Hair follicle dermal papilla cell (primary cell): Measurements from ENCODE around the gene PGGHG. TPM values are rescaled to one million over a fixed set of nuclear protein-coding genes. Genes with fewer than 3 reads are reported as not detected.

ENCODE experiments used
- small RNA-seq: library from RNA; depleted of rRNA; stranded (forward); fragments of <200 nt; gene quantifications from one replicate; pipeline ENCODE3, GENCODE V24; 2012
- total RNA-seq: library from RNA; depleted of rRNA; stranded (reverse); fragments of >200 nt; gene quantifications from 2 replicates; pipeline ENCODE4 v1.2.3, GENCODE V29; 2012

The PGGHG gene
- total RNA-seq: 16.9 and 28.1 TPM in 2 replicates

DNA sequence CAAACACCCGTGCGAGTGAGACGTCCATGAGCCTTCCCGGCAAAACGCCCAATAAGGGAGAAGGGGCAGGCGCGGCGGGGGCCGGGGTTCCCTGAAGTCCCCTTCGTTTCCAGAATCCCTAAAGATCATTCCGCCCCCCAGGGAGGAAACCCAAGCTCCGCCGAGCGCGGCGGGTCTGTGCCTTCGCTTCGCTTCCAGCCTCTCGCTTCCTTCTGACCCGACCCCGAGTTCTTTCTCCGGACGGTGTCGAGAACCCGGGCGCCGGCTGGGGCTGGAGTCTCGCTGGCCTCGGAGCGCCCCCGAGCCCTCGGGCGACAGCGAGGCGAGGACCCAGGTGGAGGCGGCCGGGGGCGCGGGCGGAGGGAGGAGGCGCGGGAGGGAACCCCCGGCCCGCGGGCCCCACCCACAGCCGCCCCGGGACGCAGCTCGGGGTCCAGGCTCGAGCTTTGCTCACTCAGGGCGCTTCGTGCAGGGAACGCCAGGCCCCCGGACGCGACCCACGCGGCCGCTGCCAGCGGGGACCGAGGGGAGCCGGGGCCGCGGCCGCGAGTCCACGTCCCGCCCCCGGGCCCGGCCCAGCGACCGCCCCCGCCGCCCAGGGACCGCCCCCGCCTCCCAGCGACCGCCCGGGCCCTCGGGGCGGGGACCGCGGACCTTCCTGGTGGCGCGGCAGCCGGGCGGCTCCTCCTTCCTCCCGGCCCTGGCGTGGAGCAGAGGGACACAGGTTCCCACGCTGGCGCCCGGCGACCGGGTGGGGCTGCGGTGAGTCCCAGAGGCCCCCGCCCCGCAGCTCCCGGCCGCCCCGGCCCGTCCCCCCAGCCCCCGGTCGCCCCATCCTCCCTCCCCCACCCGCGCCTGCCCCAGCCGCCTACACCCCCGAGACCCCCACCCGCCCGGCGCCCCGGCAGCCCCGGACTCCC is at the start of gene PGGHG:
Gene PGGHG, plus strand, starts transcription at position 649 of the 920 bp plus-strand sequence. CDS start 691 bp downstream, outside the sequence.

DNA sequence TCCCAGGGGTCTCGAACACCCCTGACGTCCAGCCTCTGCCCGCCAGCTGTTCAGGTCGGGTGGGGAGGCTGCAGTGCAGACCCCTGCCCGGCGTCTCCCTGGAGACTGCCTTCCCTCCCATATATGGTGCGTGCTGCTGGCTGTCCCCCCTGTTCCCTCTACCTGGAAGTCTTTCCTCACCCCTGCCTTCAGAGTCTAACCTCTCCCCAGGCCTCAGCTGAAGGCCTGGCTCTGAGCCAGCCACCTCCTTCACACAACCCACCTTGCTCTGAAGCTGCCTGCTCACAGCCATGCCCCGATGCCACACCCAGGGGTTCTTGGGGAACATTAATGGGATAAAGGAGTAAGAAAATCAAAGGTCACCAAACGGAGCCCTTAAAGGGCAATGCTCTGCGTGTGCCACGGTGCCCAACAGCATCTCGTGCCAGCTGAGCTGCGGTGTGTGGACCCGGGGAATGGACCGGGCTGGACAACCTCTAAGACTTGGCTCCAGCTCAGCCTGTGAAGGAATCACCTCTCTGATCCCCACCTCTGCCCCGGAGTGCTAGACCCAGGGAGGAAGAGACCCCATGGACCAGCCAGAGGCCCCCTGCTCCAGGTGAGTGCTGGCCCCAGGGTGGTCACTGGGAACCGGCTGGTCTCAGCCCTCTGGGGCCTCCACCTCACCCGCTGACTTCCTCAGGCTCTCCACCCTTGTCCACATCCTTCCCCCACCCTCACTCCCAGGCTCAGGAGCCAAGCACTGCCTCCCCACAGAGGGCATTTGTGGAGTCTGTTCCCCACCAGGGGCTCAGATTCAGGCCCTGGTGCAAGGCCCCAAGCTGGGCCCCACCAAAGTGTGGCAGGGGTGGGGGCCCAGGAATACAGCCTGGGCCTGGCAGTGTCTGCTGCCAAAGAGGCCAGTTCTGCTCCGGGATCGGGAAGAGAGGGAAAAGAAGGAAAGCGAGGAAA is 10.7 kb upstream of the PGGHG start, which contains the start of gene NLRP6:
Gene NLRP6, plus strand, starts transcription at position 407 of the 951 bp plus-strand sequence. Its CDS starts 163 bp downstream, at position 570.

DNA sequence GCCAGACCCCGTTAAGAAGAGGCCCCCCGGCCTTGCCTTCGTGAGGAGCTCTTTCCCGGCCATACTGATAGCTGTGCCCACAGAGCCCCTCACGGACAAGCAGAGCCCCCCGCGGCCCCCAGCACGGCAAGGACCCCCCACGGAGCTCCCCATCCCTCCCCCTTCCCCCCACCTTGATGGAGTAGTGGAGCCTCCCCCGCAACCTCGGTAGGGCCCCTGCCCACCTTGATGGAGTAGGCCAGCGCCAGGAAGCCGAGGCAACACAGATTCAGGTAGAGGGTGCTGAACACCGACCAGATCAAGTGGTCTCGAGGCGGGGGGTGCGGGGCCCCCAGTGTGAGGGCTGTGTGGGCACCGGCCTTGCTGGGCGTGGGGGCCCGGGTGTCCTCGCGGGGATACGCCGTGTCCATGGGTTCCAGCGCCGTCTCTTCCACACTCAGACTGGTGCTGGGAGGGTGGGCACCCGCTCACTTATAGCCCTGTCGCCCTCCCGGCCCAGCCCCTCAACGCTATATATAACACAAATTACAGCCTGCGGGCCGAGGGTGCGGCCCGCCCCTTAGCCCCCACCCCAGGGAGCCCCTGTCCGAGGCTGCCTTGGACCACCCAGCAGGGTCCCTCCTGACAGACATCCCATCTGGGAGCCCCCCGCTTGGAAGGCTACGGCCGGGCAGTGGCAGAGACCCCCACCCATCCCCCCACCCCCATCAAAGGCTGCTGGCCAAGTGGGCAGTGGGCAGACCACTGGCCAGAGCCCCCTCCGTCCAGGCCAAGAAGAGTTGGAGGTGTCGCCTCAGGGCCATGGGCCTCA is 10.4 kb downstream of the PGGHG start, which contains the start of gene IFITM5:
Gene IFITM5, minus strand, starts transcription at position 446 of the 811 bp plus-strand sequence. Its CDS starts 36 bp downstream, at position 410.

DNA sequence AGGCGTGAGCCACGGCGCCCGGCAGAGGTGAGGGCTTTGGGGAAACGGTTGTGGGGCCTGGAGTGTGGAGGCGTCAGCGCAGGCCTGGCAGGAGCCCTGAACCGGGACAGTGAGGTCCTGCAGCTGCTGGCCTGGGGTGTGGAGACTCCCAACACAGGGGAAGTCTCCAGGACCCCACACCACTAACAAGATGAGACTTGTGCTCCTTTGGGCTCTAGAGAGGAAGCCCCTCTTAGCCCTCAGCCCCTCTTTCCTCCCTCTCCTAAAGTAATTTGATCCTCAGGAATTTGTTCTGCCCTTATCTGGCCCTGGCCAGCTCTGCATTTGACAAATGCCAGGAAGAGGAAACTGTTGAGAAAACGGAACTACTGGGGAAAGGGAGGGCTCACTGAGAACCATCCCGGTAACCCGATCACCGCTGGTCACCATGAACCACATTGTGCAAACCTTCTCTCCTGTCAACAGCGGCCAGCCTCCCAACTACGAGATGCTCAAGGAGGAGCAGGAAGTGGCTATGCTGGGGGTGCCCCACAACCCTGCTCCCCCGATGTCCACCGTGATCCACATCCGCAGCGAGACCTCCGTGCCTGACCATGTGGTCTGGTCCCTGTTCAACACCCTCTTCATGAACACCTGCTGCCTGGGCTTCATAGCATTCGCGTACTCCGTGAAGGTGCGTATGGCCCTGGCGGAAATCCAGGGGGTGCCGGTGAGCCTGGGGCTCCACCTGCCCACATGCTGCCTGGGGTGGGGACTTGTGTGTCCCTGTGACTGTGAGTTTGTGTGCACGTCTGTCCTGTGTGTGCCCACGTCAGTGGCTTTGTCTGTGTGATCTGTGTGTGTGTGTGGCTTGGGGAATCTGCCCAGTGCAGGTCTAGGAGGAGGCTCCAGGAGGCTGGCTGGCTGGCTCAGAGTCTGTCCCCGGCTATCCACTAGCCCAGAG is 19.1 kb downstream of the PGGHG start, which contains the start of gene IFITM2:
Gene IFITM2, plus strand, starts transcription at position 51 of the 943 bp plus-strand sequence. Its CDS starts 377 bp downstream, at position 428.

DNA sequence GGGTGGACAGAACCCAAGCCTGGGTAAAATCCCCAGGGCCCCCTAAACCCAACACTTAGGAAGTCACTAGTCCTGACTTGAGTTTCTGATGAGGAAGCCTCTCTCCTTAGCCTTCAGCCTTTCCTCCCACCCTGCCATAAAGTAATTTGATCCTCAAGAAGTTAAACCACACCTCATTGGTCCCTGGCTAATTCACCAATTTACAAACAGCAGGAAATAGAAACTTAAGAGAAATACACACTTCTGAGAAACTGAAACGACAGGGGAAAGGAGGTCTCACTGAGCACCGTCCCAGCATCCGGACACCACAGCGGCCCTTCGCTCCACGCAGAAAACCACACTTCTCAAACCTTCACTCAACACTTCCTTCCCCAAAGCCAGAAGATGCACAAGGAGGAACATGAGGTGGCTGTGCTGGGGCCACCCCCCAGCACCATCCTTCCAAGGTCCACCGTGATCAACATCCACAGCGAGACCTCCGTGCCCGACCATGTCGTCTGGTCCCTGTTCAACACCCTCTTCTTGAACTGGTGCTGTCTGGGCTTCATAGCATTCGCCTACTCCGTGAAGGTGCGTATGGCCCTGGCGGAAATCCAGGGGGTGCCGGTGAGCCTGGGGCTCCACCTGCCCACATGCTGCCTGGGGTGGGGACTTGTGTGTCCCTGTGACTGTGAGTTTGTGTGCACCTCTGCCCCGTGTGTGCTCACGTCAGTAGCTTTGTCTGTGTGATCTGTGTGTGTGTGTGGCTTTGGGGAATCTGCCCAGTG is 25.0 kb downstream of the PGGHG start, which contains the start of gene IFITM1:
Gene IFITM1, plus strand, starts transcription at position 254 of the 767 bp plus-strand sequence. Its CDS starts 131 bp downstream, at position 385.

Small RNAs within 50 kb of the gene (small RNA-seq; reads per million reads assigned to genes)
- gene AC136475.6: not detected

Other genes with a start within 250 kb of the PGGHG start
- gene SCGB1C1, start 96.0 kb upstream of the PGGHG start, total RNA-seq: not detected in 2 replicates
- 45.1 and 48.7 TPM in 2 replicates for gene BET1L, start 81.7 kb upstream of the PGGHG start, total RNA-seq
- 172 and 182 TPM in 2 replicates for gene RIC8A, start 81.4 kb upstream of the PGGHG start, total RNA-seq
- gene SIRT3, start 52.8 kb upstream of the PGGHG start, total RNA-seq: 8.0 and 16.1 TPM in 2 replicates
- gene PSMD13, start 52.1 kb upstream of the PGGHG start, total RNA-seq: 94.1 and 117 TPM in 2 replicates
- gene NLRP6, start 10.7 kb upstream of the PGGHG start, total RNA-seq: not detected in 2 replicates
- not detected in 2 replicates for gene IFITM5, start 10.4 kb downstream of the PGGHG start, total RNA-seq
- 34.5 and 57.3 TPM in 2 replicates for gene IFITM2, start 18.7 kb downstream of the PGGHG start, total RNA-seq
- 182 and 187 TPM in 2 replicates for gene IFITM1, start 24.9 kb downstream of the PGGHG start, total RNA-seq
- gene IFITM3, start 31.7 kb downstream of the PGGHG start, total RNA-seq: 147 and 163 TPM in 2 replicates
- gene B4GALNT4, start 80.4 kb downstream of the PGGHG start, total RNA-seq: 1.5 and 3.7 TPM in 2 replicates
- gene PKP3, start 105.1 kb downstream of the PGGHG start, total RNA-seq: 3.8 and 4.7 TPM in 2 replicates
- gene SIGIRR, start 125.9 kb downstream of the PGGHG start, total RNA-seq: 11.5 and 13.6 TPM in 2 replicates
- not detected in 2 replicates for gene ANO9, start 152.9 kb downstream of the PGGHG start, total RNA-seq
- gene PTDSS2, start 161.2 kb downstream of the PGGHG start, total RNA-seq: 25.4 and 35.9 TPM in 2 replicates
- 359 and 417 TPM in 2 replicates for gene RNH1, start 218.1 kb downstream of the PGGHG start, total RNA-seq
- 24.5 and 27.4 TPM in 2 replicates for gene HRAS, start 246.4 kb downstream of the PGGHG start, total RNA-seq
- 0.65 and 0.85 TPM in 2 replicates for gene LRRC56, start 248.4 kb downstream of the PGGHG start, total RNA-seq